Jurkat, Clone E6-1 (cell line): Measurements from ENCODE around the gene IGSF21.
A peak's percentile ranks its signal among the peaks of the same experiment; 100 is the strongest.

Experiments
- DNase-seq: peaks from one replicate; pipeline ENCODE4 v3.0.0-alpha.2; 2011; ENCODE audit warnings: low read depth, low spot score
- H3K4me3 ChIP-seq: 2 replicates; pipeline ENCODE4 v1.5.1; 2011; ENCODE audit warnings: mild to moderate bottlenecking, low read length, control low read depth, moderate library complexity

The IGSF21 gene

GRCh38 chr1:18192182-18192581, 84.6 kb downstream of the IGSF21 start:
- DNase-seq: no peak
- H3K4me3 ChIP-seq: no peak overlapping the region

GRCh38 chr1:18192974-18193373, 85.4 kb downstream of the IGSF21 start:
- no peak for DNase-seq
- H3K4me3 ChIP-seq: no peak overlapping the region

GRCh38 chr1:18197299-18197698, 89.7 kb downstream of the IGSF21 start:
- no peak overlapping the region for H3K4me3 ChIP-seq
- no peak for DNase-seq

- DNase-seq: no peak
These were observed 90.7 kb downstream of the IGSF21 start for GRCh38 chr1:18198260-18198659.

GRCh38 chr1:18199462-18199861, 91.9 kb downstream of the IGSF21 start:
- no peak overlapping the region for H3K4me3 ChIP-seq
- DNase-seq: no peak

More at GRCh38 chr1:18198260-18198659, 90.7 kb downstream of the IGSF21 start:
- no peak overlapping the region for H3K4me3 ChIP-seq

GRCh38 chr1:18200136-18200717, 92.6 kb downstream of the IGSF21 start:
- peak; percentile 4 for DNase-seq
- no peak overlapping the region for H3K4me3 ChIP-seq

GRCh38 chr1:18200918-18201317, 93.3 kb downstream of the IGSF21 start:
- H3K4me3 ChIP-seq: no peak overlapping the region
- no peak for DNase-seq

- H3K4me3 ChIP-seq: no peak overlapping the region
- DNase-seq: no peak
These were observed 94.6 kb downstream of the IGSF21 start for GRCh38 chr1:18201997-18202719.

GRCh38 chr1:18203645-18204044, 96.0 kb downstream of the IGSF21 start:
- H3K4me3 ChIP-seq: no peak overlapping the region
- DNase-seq: no peak

- no peak for DNase-seq
- H3K4me3 ChIP-seq: no peak overlapping the region
These were observed 97.0 kb downstream of the IGSF21 start for GRCh38 chr1:18204575-18204974.

- no peak for DNase-seq
- H3K4me3 ChIP-seq: no peak overlapping the region
These were observed 97.7 kb downstream of the IGSF21 start for GRCh38 chr1:18205319-18205718.

- no peak overlapping the region for H3K4me3 ChIP-seq
- DNase-seq: no peak
These were observed 104.2 kb downstream of the IGSF21 start for GRCh38 chr1:18211764-18212163.

- peak; percentile 73 for DNase-seq
- H3K4me3 ChIP-seq: no peak overlapping the region
These were observed 109.9 kb downstream of the IGSF21 start for GRCh38 chr1:18217398-18218043.

- H3K4me3 ChIP-seq: no peak overlapping the region
- DNase-seq: no peak
These were observed 122.0 kb downstream of the IGSF21 start for GRCh38 chr1:18229625-18230024.

GRCh38 chr1:18230321-18230720, 122.7 kb downstream of the IGSF21 start:
- no peak for DNase-seq
- no peak overlapping the region for H3K4me3 ChIP-seq

GRCh38 chr1:18230840-18231239, 123.2 kb downstream of the IGSF21 start:
- no peak for DNase-seq
- no peak overlapping the region for H3K4me3 ChIP-seq

GRCh38 chr1:18232052-18232451, 124.5 kb downstream of the IGSF21 start:
- no peak overlapping the region for H3K4me3 ChIP-seq
- no peak for DNase-seq

- H3K4me3 ChIP-seq: no peak overlapping the region
- DNase-seq: no peak
These were observed 125.7 kb downstream of the IGSF21 start for GRCh38 chr1:18233176-18233864.

- no peak overlapping the region for H3K4me3 ChIP-seq
- peak; percentile 64 for DNase-seq
These were observed 127.2 kb downstream of the IGSF21 start for GRCh38 chr1:18234790-18235242.

- no peak for DNase-seq
- no peak overlapping the region for H3K4me3 ChIP-seq
These were observed 129.8 kb downstream of the IGSF21 start for GRCh38 chr1:18237371-18237770.
